ENCODE results near the gene ZBTB7B. TPM values are rescaled to one million over a fixed set of nuclear protein-coding genes. Genes with fewer than 3 reads are reported as not detected.

ZBTB7B gene
- total and polyA plus RNA-seq, 9 of the 15 experiments (the other 6 are each of a cell fraction or from before 2014, with no cell fraction given), result 0.04 to 46.5 (median 15.2) TPM

DNA sequence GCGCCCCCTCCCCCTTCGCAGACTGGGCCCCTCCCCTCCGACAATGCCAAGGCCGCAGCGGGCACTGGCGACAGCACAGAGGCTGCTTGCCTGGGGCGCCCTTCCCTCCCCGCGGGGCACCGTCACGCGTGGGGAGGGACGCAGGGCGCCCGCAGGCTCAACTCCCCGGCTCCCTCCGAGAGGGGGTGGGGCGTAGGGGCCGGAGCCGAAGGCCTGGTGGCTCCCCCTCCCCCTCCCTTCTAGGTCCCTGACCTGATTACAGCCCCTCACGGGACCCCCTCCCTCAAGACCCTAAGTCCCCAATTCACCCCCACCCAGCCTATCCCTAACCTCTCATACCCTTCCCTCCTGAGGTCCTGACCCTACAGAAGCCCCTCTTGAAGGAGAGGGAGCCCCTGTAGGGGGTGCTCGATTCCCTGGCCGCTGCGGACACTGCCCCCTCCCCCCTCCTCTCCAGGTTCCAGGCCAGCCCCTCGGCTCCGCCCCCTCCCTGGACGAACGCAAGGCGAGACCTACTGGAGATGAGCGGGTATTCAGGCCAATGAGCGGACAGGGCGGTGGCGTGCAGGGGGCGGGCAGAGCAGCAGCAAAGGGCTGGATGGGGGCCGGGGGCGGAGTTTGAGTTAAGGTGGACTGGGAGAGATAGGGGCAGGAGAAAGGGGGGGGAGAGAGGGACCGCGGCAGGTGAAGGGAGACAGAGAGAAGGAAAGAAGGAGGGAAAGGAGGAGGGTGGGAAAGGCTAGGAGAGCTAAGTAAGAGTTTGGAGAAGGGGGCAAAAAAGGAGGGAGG, 733 bp upstream of the ZBTB7B start (continued):
- TF ChIP-seq, protein P1, sequence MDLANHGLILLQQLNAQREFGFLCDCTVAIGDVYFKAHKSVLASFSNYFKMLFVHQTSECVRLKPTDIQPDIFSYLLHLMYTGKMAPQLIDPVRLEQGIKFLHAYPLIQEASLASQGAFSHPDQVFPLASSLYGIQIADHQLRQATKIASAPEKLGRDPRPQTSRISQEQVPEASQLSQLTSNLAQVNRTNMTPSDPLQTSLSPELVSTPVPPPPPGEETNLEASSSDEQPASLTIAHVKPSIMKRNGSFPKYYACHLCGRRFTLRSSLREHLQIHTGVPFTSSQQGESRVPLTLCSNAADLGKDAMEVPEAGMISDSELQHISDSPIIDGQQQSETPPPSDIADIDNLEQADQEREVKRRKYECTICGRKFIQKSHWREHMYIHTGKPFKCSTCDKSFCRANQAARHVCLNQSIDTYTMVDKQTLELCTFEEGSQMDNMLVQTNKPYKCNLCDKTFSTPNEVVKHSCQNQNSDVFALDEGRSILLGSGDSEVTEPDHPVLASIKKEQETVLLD (IDR thresholded peaks at IDR 0.05), result peak; percentile 91
- no peak for TF ChIP-seq ZNF644 (tag; IDR thresholded peaks at IDR 0.05; ENCODE audit: low read depth)
- TF ChIP-seq ZC3H11A (IDR thresholded peaks at IDR 0.05; ENCODE audit: low read depth, low read length), result 0 out of 2 replicates have a peak, but pooled peaks have one; percentile 10
- no peak for TF ChIP-seq ZFPM2 (CRISPR knock-in tag; IDR thresholded peaks at IDR 0.05)
- TF ChIP-seq ZNF12 (CRISPR knock-in tag; IDR thresholded peaks at IDR 0.05), result no peak
- TF ChIP-seq PHF20 (IDR thresholded peaks at IDR 0.05; ENCODE audit: partially characterized antibody), result peak; percentile 28
- peak; percentile 24; the same call in 1 of the 2 replicates for TF ChIP-seq PYGO2 (tag; IDR thresholded peaks at IDR 0.05)
- TF ChIP-seq SMARCA4 (IDR thresholded peaks at IDR 0.05), result peak; percentile 75
- no peak for TF ChIP-seq DACH1 (IDR thresholded peaks at IDR 0.05; ENCODE audit: partially characterized antibody)
- TF ChIP-seq SP2 (IDR thresholded peaks at IDR 0.05; ENCODE audit: extremely low read depth, low read depth, low read length, poor library complexity, severe bottlenecking), result peak; percentile 83
- TF ChIP-seq, protein P2, sequence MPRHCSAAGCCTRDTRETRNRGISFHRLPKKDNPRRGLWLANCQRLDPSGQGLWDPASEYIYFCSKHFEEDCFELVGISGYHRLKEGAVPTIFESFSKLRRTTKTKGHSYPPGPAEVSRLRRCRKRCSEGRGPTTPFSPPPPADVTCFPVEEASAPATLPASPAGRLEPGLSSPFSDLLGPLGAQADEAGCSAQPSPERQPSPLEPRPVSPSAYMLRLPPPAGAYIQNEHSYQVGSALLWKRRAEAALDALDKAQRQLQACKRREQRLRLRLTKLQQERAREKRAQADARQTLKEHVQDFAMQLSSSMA (CRISPR knock-in tag; IDR thresholded peaks at IDR 0.05), result no peak
- TF ChIP-seq, protein P3, sequence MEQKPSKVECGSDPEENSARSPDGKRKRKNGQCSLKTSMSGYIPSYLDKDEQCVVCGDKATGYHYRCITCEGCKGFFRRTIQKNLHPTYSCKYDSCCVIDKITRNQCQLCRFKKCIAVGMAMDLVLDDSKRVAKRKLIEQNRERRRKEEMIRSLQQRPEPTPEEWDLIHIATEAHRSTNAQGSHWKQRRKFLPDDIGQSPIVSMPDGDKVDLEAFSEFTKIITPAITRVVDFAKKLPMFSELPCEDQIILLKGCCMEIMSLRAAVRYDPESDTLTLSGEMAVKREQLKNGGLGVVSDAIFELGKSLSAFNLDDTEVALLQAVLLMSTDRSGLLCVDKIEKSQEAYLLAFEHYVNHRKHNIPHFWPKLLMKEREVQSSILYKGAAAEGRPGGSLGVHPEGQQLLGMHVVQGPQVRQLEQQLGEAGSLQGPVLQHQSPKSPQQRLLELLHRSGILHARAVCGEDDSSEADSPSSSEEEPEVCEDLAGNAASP (IDR thresholded peaks at IDR 0.05), result no peak
- TF ChIP-seq, protein P4, sequence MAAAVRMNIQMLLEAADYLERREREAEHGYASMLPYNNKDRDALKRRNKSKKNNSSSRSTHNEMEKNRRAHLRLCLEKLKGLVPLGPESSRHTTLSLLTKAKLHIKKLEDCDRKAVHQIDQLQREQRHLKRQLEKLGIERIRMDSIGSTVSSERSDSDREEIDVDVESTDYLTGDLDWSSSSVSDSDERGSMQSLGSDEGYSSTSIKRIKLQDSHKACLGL (CRISPR knock-in tag; IDR thresholded peaks at IDR 0.05; ENCODE audit: borderline replicate concordance, poor library complexity, severe bottlenecking), result no peak
- no peak for TF ChIP-seq MCM2 (IDR thresholded peaks at IDR 0.05; ENCODE audit: low read depth)
- TF ChIP-seq ZNF124 (CRISPR knock-in tag; IDR thresholded peaks at IDR 0.05), result no peak
- no peak for TF ChIP-seq CHCHD3 (CRISPR knock-in tag; IDR thresholded peaks at IDR 0.05)
- TF ChIP-seq ZNF311 (CRISPR knock-in tag; IDR thresholded peaks at IDR 0.05), result no peak
- TF ChIP-seq NEUROD1 (IDR thresholded peaks at IDR 0.05; ENCODE audit: borderline replicate concordance, low read depth, low read length, partially characterized antibody), result peak; percentile 97
- TF ChIP-seq TAL1 (IDR thresholded peaks at IDR 0.05), result 0 out of 2 replicates have a peak, but pooled peaks have one; percentile 9
- TF ChIP-seq POLR3G (IDR thresholded peaks at IDR 0.05; ENCODE audit: extremely low read depth, insufficient read length, insufficient replicate concordance), result no peak
- TF ChIP-seq HNRNPL (IDR thresholded peaks at IDR 0.05; ENCODE audit: low read depth, low read length), result peak; percentile 63; the same call in 1 of the 2 replicates
- no peak for TF ChIP-seq ZNF830 (CRISPR knock-in tag; IDR thresholded peaks at IDR 0.05)
- TF ChIP-seq ZNF140 (CRISPR knock-in tag; IDR thresholded peaks at IDR 0.05), result no peak
- peak; percentile 78 for TF ChIP-seq MTA3 (IDR thresholded peaks at IDR 0.05; ENCODE audit: borderline replicate concordance)

Measured in K562 (cell line).